Loucy (cell line): ENCODE data around the gene APCDD1.

Experiments used
- CTCF ChIP-seq: fragments of 200-600 bp; sonication (generic); conservative IDR thresholded peaks from 2 replicates; pipeline ENCODE4 v1.5.1; 2014; ENCODE audit warnings: mild to moderate bottlenecking, antibody characterized with exemption, low read length
- EZH2phosphoT487 ChIP-seq: fragments of 200-600 bp; IDR thresholded peaks from 2 replicates; pipeline ENCODE4 v1.6.1; 2018; ENCODE audit warnings: antibody characterized with exemption, mild to moderate bottlenecking, moderate library complexity, borderline replicate concordance

DNA sequence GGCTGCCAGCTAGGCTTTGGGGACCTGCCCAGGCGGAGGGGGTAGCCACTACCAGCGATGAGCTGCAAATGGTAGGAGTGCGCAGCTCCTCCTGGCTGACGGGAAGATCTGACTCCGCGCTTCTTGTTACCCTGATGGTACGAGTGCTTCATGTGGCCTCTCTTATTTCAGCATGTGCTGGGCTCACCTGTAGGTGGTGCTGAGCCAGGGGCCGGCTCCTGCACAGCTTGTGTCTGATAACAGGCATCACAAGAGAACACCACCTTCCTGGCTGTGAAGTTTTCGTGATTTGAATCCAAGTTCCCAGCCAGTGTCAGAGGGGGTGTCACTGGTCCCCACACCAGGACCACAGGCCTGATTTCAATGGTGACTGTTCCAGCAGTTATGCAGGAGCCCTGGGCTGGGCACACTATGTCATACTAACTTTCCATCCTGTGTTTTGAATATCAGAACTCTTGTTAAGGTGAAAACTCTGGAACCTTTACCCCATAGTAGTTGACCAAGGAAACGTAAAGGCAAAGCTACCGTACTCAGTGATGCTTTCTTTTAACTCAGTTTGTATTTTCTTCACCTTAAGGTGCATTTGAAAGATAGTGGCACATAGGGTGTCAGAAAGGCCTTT, 28.0 kb downstream of the APCDD1 start:
- TF ChIP-seq CTCF (peak; percentile 56), EZH2phosphoT487 (no peak)
